ENCODE data around the gene MEIS3.

MEIS3 gene

GRCh38 chr19:47435196-47435595, 15.9 kb upstream of the MEIS3 start:
- DNase-seq: no peak

- no peak for DNase-seq
Observed at GRCh38 chr19:47434088-47434487, 14.8 kb upstream of the MEIS3 start.

- no peak for DNase-seq
Observed at GRCh38 chr19:47433121-47433520, 13.8 kb upstream of the MEIS3 start.

GRCh38 chr19:47432499-47432898, 13.2 kb upstream of the MEIS3 start:
- DNase-seq: no peak

GRCh38 chr19:47432091-47432490, 12.8 kb upstream of the MEIS3 start:
- DNase-seq: no peak

- DNase-seq: no peak
Observed at GRCh38 chr19:47430041-47430802, 10.9 kb upstream of the MEIS3 start.

- DNase-seq: no peak
Observed at GRCh38 chr19:47429140-47429793, 9.9 kb upstream of the MEIS3 start.

- DNase-seq: peak; percentile 98
Observed at GRCh38 chr19:47428177-47428894, 9.0 kb upstream of the MEIS3 start.

- DNase-seq: peak; percentile 37
Observed at GRCh38 chr19:47427241-47428176, 8.2 kb upstream of the MEIS3 start.

- no peak for DNase-seq
Observed at GRCh38 chr19:47423203-47423882, 4.0 kb upstream of the MEIS3 start.

GRCh38 chr19:47422417-47423163, 3.3 kb upstream of the MEIS3 start:
- DNase-seq: no peak

GRCh38 chr19:47421844-47422395, 2.6 kb upstream of the MEIS3 start:
- no peak for DNase-seq

GRCh38 chr19:47421244-47421786, 2.0 kb upstream of the MEIS3 start:
- DNase-seq: no peak

GRCh38 chr19:47419789-47420188, 462 bp upstream of the MEIS3 start:
- no peak for DNase-seq

- no peak for DNase-seq
Observed at GRCh38 chr19:47418692-47419029, 666 bp downstream of the MEIS3 start.

- no peak for DNase-seq
Observed at GRCh38 chr19:47417746-47418691, 1.3 kb downstream of the MEIS3 start.

GRCh38 chr19:47417107-47417745, 2.1 kb downstream of the MEIS3 start:
- no peak for DNase-seq

GRCh38 chr19:47416643-47416985, 2.7 kb downstream of the MEIS3 start:
- DNase-seq: no peak

GRCh38 chr19:47415953-47416642, 3.2 kb downstream of the MEIS3 start:
- no peak for DNase-seq

Measured in NCI-H524 treated with DMSO at 0.1 percent for 48 hours (cell line).